GM12878 (cell line): ENCODE measurements around the gene CNTNAP2. TPM values are rescaled to one million over a fixed set of nuclear protein-coding genes. Genes with fewer than 3 reads are reported as not detected.

Experiments used
- ATAC-seq: fragments of 200-7000 bp; cut with Tn5 transposase; 3 replicates; pipeline ENCODE4 v1.9.1; 2020; ENCODE audit warnings: mild to moderate bottlenecking, moderate library complexity
- BruUV-seq: library from RNA; stranded (reverse); fragments of 400-500 nt; replicated peaks from 2 replicates; lab custom pipeline; 2021; lab: Mats Ljungman, UMichigan
- CTCF ChIA-PET: fragments of 300-600 bp; sonication (Branson Sonifier 250); formaldehyde crosslinking; extraction: SDS; loops from one replicate; lab custom pipeline; 2021; ENCODE audit warnings: inconsistent platforms; lab: Yijun Ruan, JAX
- POLR2A ChIA-PET: fragments of 350-600 bp; formaldehyde crosslinking; extraction: SDS; loops from one replicate; lab custom pipeline; 2021; ENCODE audit warnings: inconsistent platforms; lab: Charles Lee
- RAD21 ChIA-PET: fragments of 300-600 bp; sonication (Branson Sonifier 250); formaldehyde crosslinking; loops from one replicate; lab custom pipeline; 2023; ENCODE audit warnings: antibody characterized with exemption; ENCODE audit not compliant: unreplicated experiment; lab: Charles Lee
- SMC1A ChIA-PET: fragments of 300-600 bp; sonication (Branson Sonifier 250); formaldehyde crosslinking; loops from one replicate; lab custom pipeline; 2023; ENCODE audit not compliant: unreplicated experiment, uncharacterized antibody; lab: Charles Lee
- DNase-seq: peaks from one replicate; pipeline ENCODE4 v3.0.0-alpha.2; 2011; ENCODE audit warnings: low read depth, low spot score
- FAIRE-seq: peaks from 3 replicates; lab custom pipeline; 2011; peaks lifted over from hg19 to GRCh38; lab: Jason Lieb, UNC
- H2AFZ ChIP-seq: 2 replicates; pipeline ENCODE4 v1.6.0; 2011; ENCODE audit warnings: low read depth, low read length, control low read depth; ENCODE audit not compliant: control insufficient read depth
- H3K27ac ChIP-seq: 2 replicates; pipeline ENCODE4 v1.5.1; 2011; ENCODE audit warnings: control low read depth; ENCODE audit not compliant: control insufficient read depth, insufficient read depth
- H3K27me3 ChIP-seq, 2 experiments: replicated peaks in 1 of 2; 2 replicates each; pipeline versions ENCODE4 v1.6.0 to v1.6.1; 2011; ENCODE audit warnings: low read length in 1 of 2; ENCODE audit not compliant: control insufficient read depth in 2 of 2, insufficient read depth in 2 of 2
- H3K36me3 ChIP-seq, 2 experiments: 2 replicates each; pipeline ENCODE4 v1.5.1; 2011; ENCODE audit warnings: low read length in 1 of 2; ENCODE audit not compliant: control insufficient read depth in 2 of 2, insufficient read depth in 2 of 2
- H3K4me1 ChIP-seq: 2 replicates; pipeline ENCODE4 v1.6.1; 2011; ENCODE audit warnings: mild to moderate bottlenecking, low read length, moderate library complexity, mixed read lengths; ENCODE audit not compliant: control insufficient read depth, insufficient read depth
- H3K4me2 ChIP-seq: 2 replicates; pipeline ENCODE4 v1.6.0; 2011; ENCODE audit warnings: control low read depth; ENCODE audit not compliant: control insufficient read depth, insufficient read depth
- H3K4me3 ChIP-seq: fragments of 200-600 bp; sonication (generic); 2 replicates; pipeline ENCODE4 v1.5.1; 2016
- H3K79me2 ChIP-seq: 2 replicates; pipeline ENCODE4 v1.6.0; 2011; ENCODE audit warnings: low read length; ENCODE audit not compliant: control insufficient read depth, insufficient read depth
- H3K9ac ChIP-seq: 2 replicates; pipeline ENCODE4 v1.8.0; 2011; ENCODE audit warnings: low read length, control low read depth, mixed read lengths; ENCODE audit not compliant: control insufficient read depth, insufficient read depth
- H3K9me3 ChIP-seq: replicated peaks from 3 replicates; pipeline ENCODE4 v1.5.1; 2011; ENCODE audit warnings: mild to moderate bottlenecking, low read length; ENCODE audit not compliant: control insufficient read depth, insufficient read depth
- H4K20me1 ChIP-seq: 2 replicates; pipeline ENCODE4 v1.6.0; 2011; ENCODE audit not compliant: control insufficient read depth, insufficient read depth
- CUX1 ChIP-seq: IDR thresholded peaks from 2 replicates; pipeline ENCODE4 v1.6.1; 2012; ENCODE audit warnings: improper control_type of control experiment, low read depth, low read length; ENCODE audit not compliant: insufficient replicate concordance
- ELK1 ChIP-seq: IDR thresholded peaks from 2 replicates; pipeline ENCODE4 v1.6.1; 2012; ENCODE audit warnings: low read depth, low read length, improper control_type of control experiment
- HCFC1 ChIP-seq: fragments of 150-350 bp; IDR thresholded peaks from 2 replicates; pipeline ENCODE4 v1.6.1; 2014; ENCODE audit warnings: low read length
- IRF5 ChIP-seq: fragments of 450-650 bp; IDR thresholded peaks from 2 replicates; pipeline ENCODE4 v1.6.1; 2017; ENCODE audit warnings: borderline replicate concordance
- NFXL1 ChIP-seq: fragments of 450-650 bp; IDR thresholded peaks from 2 replicates; pipeline ENCODE4 v1.6.1; 2017; ENCODE audit warnings: antibody characterized with exemption, mild to moderate bottlenecking, borderline replicate concordance
- PKNOX1 ChIP-seq: fragments of 450-650 bp; IDR thresholded peaks from 2 replicates; pipeline ENCODE4 v1.6.1; 2016; ENCODE audit warnings: mild to moderate bottlenecking
- RAD21 ChIP-seq: IDR thresholded peaks from 2 replicates; pipeline ENCODE4 v1.6.1; 2011; ENCODE audit warnings: mild to moderate bottlenecking, low read depth, low read length, moderate library complexity; ENCODE audit not compliant: insufficient read depth
- REST ChIP-seq: IDR thresholded peaks from 2 replicates; pipeline ENCODE4 v1.6.1; 2012; ENCODE audit warnings: mild to moderate bottlenecking, low read depth, low read length
- TBL1XR1 ChIP-seq: IDR thresholded peaks from 2 replicates; pipeline ENCODE4 v1.6.1; 2012; ENCODE audit warnings: low read depth, low read length, improper control_type of control experiment
- WGBS: methylation state at CpG from one replicate; pipeline ENCODE4 v1.1.6; 2016; ENCODE audit warnings: low lambda C conversion rate; ENCODE audit not compliant: insufficient replicate concordance, insufficient coverage; ENCODE audit errors: missing lambda C conversion rate; 5-methylcytosine and 5-hydroxymethylcytosine counted together
- in situ Hi-C: fragments of 300-500 bp; cut with MboI; formaldehyde crosslinking; loops from 9 replicates; pipeline ENCODE4 v1.14.3; 2018; ENCODE audit warnings: mixed read lengths
- intact Hi-C: fragments of 100-400 bp; cut with micrococcal nuclease; formaldehyde crosslinking; loops from one replicate; pipeline ENCODE4 v1.14.2; 2022; ENCODE audit not compliant: unreplicated experiment
- polyA plus RNA-seq, 11 experiments: library from polyadenylated mRNA; depleted of rRNA in 4 of 11; unstranded in 6 of 11; stranded (reverse) in 5 of 11; fragments of >200 nt; fragmentation: Nextera tagmentation in 4 of 11; fragmentation: Illumina TruSeq in 1 of 11; extraction: Ambion mirVana in 4 of 11; extraction: Trizol in 1 of 11; gene quantifications; 1 replicate in 1 of 11; 2 replicates in 10 of 11; pipeline versions ENCODE4 v1.2.1 to v1.2.3, GENCODE V29; 2011 to 2016; ENCODE audit warnings: inconsistent platforms in 2 of 11, missing spikeins in 2 of 11, low read depth in 1 of 11
- total RNA-seq, 4 experiments: library from RNA; depleted of rRNA in 3 of 4; stranded (reverse); fragments of >200 nt in 3 of 4; fragmentation: Illumina TruSeq in 1 of 4; extraction: Trizol in 1 of 4; gene quantifications; 2 replicates each; pipeline versions ENCODE4 v1.2.1 to v1.2.3, GENCODE V29; 2013 to 2021

CNTNAP2 gene
- total and polyA plus RNA-seq, 10 of the 15 experiments (the other 5 are each of a cell fraction or from before 2014, with no cell fraction given), result 0.03 to 0.08 (median 0.03) TPM; not detected in 7

- TF ChIP-seq REST, result no peak
- no peak for TF ChIP-seq IRF5
- no peak for TF ChIP-seq RAD21
- no peak for TF ChIP-seq NFXL1
- TF ChIP-seq TBL1XR1, result no peak
- TF ChIP-seq, all 136 proteins: peak for 0
Measured at GRCh38 chr7:146123715-146124114, 7.1 kb downstream of the CNTNAP2 start (continued).

GRCh38 chr7:146126767-146127509 lies 10.3 kb downstream of the CNTNAP2 start:
- no peak overlapping the region for H3K27ac ChIP-seq
- 39% methylated on average over 8 of the region's 8 CpGs for WGBS
- H4K20me1 ChIP-seq, result no peaks in the 10 kb centered on the region
- H2AFZ ChIP-seq, result no peak overlapping the region
- CTCF ChIA-PET, result no interaction called here
- H3K4me1 ChIP-seq, result no peaks in the 10 kb centered on the region
- BruUV-seq, result no TSS peak
- H3K4me3 ChIP-seq, result no peak overlapping the region
- POLR2A ChIA-PET, result no interaction called here
- intact Hi-C loops, result no loop called here
- H3K79me2 ChIP-seq, result no peaks in the 10 kb centered on the region
- no peak overlapping the region for H3K4me2 ChIP-seq
- SMC1A ChIA-PET, result no interaction called here
- no peak overlapping the region for H3K9ac ChIP-seq
- DNase-seq, result no peak
- H3K9me3 ChIP-seq, result no peaks in the 10 kb centered on the region
- ATAC-seq, result no peak
- H3K36me3 ChIP-seq, result no peaks in the 10 kb centered on the region
- RAD21 ChIA-PET, result no interaction called here
- H3K27me3 ChIP-seq, result no peaks in the 10 kb centered on the region
- in situ Hi-C loops, result no loop called here
- FAIRE-seq, result no peak
- no peak for TF ChIP-seq ELK1
- no peak for TF ChIP-seq CUX1
- TF ChIP-seq PKNOX1, result no peak
- no peak for TF ChIP-seq HCFC1
